GM23338 (cell line): ENCODE measurements around the gene ARHGAP32. TPM values are rescaled to one million over a fixed set of nuclear protein-coding genes. Genes with fewer than 3 reads are reported as not detected.

Source experiments
- ATAC-seq: fragments of 200-7000 bp; cut with Tn5 transposase; 3 replicates; pipeline ENCODE4 v1.9.1; 2020
- DNase-seq: peaks from one replicate; pipeline ENCODE4 v3.0.0-alpha.2; 2015; ENCODE audit warnings: low spot score
- H2AFZ ChIP-seq: fragments of 200-600 bp; sonication (generic); 2 replicates; pipeline ENCODE4 v1.8.0; 2016; ENCODE audit warnings: antibody characterized with exemption, mild to moderate bottlenecking, moderate library complexity
- H3F3A ChIP-seq: fragments of 200-600 bp; sonication (generic); replicated peaks from 2 replicates; pipeline ENCODE4 v1.8.0; 2017; ENCODE audit warnings: antibody characterized with exemption, mixed run types, low read depth
- H3K27ac ChIP-seq: fragments of 200-600 bp; sonication (generic); 2 replicates; pipeline ENCODE4 v1.6.1; 2016; ENCODE audit warnings: low read depth
- H3K27me3 ChIP-seq: fragments of 200-600 bp; sonication (generic); 2 replicates; pipeline ENCODE4 v1.8.0; 2016; ENCODE audit warnings: mild to moderate bottlenecking, mixed run types, moderate library complexity; ENCODE audit not compliant: insufficient read depth
- H3K36me3 ChIP-seq: fragments of 200-600 bp; sonication (generic); 2 replicates; pipeline ENCODE4 v1.8.0; 2016; ENCODE audit warnings: mild to moderate bottlenecking; ENCODE audit not compliant: insufficient read depth
- H3K4me1 ChIP-seq: fragments of 200-600 bp; sonication (generic); 2 replicates; pipeline ENCODE4 v1.8.0; 2016; ENCODE audit warnings: mild to moderate bottlenecking, moderate library complexity; ENCODE audit not compliant: insufficient read depth
- H3K4me2 ChIP-seq: fragments of 200-600 bp; sonication (generic); 2 replicates; pipeline ENCODE4 v1.7.1; 2017; ENCODE audit warnings: mixed run types
- H3K4me3 ChIP-seq: fragments of 200-600 bp; sonication (generic); 2 replicates; pipeline ENCODE4 v1.6.1; 2016; ENCODE audit warnings: mixed run types
- H3K79me2 ChIP-seq: fragments of 200-600 bp; sonication (generic); replicated peaks from 2 replicates; pipeline ENCODE4 v1.8.0; 2017; ENCODE audit warnings: mild to moderate bottlenecking; ENCODE audit not compliant: insufficient read depth
- H3K9me2 ChIP-seq: fragments of 200-600 bp; sonication (generic); 2 replicates; pipeline ENCODE4 v1.8.0; 2017; ENCODE audit not compliant: insufficient read depth
- H4K20me1 ChIP-seq: fragments of 200-600 bp; sonication (generic); replicated peaks from 2 replicates; pipeline ENCODE4 v1.8.0; 2017; ENCODE audit warnings: mild to moderate bottlenecking; ENCODE audit not compliant: insufficient read depth
- H3K27ac Mint-ChIP-seq: 2 replicates; pipeline ENCODE4 v1.8.0; 2020; ENCODE audit warnings: inconsistent platforms, mild to moderate bottlenecking, moderate library complexity, mixed read lengths
- H3K27me3 Mint-ChIP-seq: 3 replicates; pipeline ENCODE4 v1.8.0; 2022; ENCODE audit warnings: low read depth, mild to moderate bottlenecking, moderate library complexity, mixed read lengths, inconsistent platforms; ENCODE audit not compliant: insufficient read depth, poor library complexity
- H3K36me3 Mint-ChIP-seq: 3 replicates; pipeline ENCODE4 v1.8.0; 2021; ENCODE audit warnings: low read depth, mild to moderate bottlenecking, inconsistent platforms, moderate library complexity, mixed read lengths
- H3K4me1 Mint-ChIP-seq: 3 replicates; pipeline ENCODE4 v1.8.0; 2020; ENCODE audit warnings: mild to moderate bottlenecking, inconsistent platforms, mixed read lengths
- H3K4me3 Mint-ChIP-seq: 3 replicates; pipeline ENCODE4 v1.8.0; 2021; ENCODE audit warnings: moderate library complexity, mild to moderate bottlenecking, inconsistent platforms, mixed read lengths
- H3K9me3 Mint-ChIP-seq: 3 replicates; pipeline ENCODE4 v1.8.0; 2020; ENCODE audit warnings: moderate library complexity, mild to moderate bottlenecking, inconsistent platforms, mixed read lengths
- CREB1 ChIP-seq: fragments of 250-450 bp; sonication (Bioruptor Pico); IDR thresholded peaks from 2 replicates; pipeline ENCODE4 v1.5.0; 2020; ENCODE audit warnings: low read depth, mild to moderate bottlenecking, moderate library complexity
- EZH2phosphoT487 ChIP-seq: fragments of 200-600 bp; sonication (generic); IDR thresholded peaks from one replicate; pipeline ENCODE4 v1.8.1; 2018; ENCODE audit warnings: antibody characterized with exemption; ENCODE audit not compliant: unreplicated experiment
- JUNB ChIP-seq: IDR thresholded peaks from one replicate; pipeline ENCODE4 v1.6.1; 2016; ENCODE audit warnings: antibody characterized with exemption; ENCODE audit not compliant: unreplicated experiment
- POLR2AphosphoS5 ChIP-seq: IDR thresholded peaks from 2 replicates; pipeline ENCODE4 v1.6.1; 2016; ENCODE audit warnings: antibody characterized with exemption, low read depth
- ZNF114 ChIP-seq: fragments of 250-450 bp; sonication (Bioruptor Pico); IDR thresholded peaks from 2 replicates; pipeline ENCODE4 v1.5.0; 2020; ENCODE audit warnings: mild to moderate bottlenecking, moderate library complexity
- ZNF331 ChIP-seq: fragments of 250-450 bp; sonication (Bioruptor Pico); IDR thresholded peaks from 2 replicates; pipeline ENCODE4 v1.5.0; 2020; ENCODE audit warnings: low read depth, mild to moderate bottlenecking, moderate library complexity
- polyA plus RNA-seq: library from polyadenylated mRNA; unstranded; fragments of >200 nt; fragmentation: Nextera tagmentation; extraction: Ambion mirVana; gene quantifications from 2 replicates; pipeline ENCODE4 v1.2.1, GENCODE V29; 2016
- total RNA-seq: library from RNA; depleted of rRNA; stranded (reverse); fragments of >200 nt; shearing (Covaris generic); gene quantifications from 2 replicates; pipeline ENCODE4 v1.2.3, GENCODE V29; 2014
- TF ChIP-seq, protein P1 (sequence below): IDR thresholded peaks from 2 replicates; pipeline ENCODE4 v1.6.1; 2016; ENCODE audit warnings: antibody characterized with exemption
- TF ChIP-seq, protein P2 (sequence below): IDR thresholded peaks from one replicate; pipeline ENCODE4 v1.6.1; 2018; ENCODE audit warnings: antibody characterized with exemption; ENCODE audit not compliant: unreplicated experiment
- TF ChIP-seq, protein P3 (sequence below), 2 experiments: fragments of 200-600 bp in 1 of 2; sonication (generic) in 1 of 2; conservative IDR thresholded peaks; 2 replicates each; pipeline versions ENCODE4 v1.5.1 to v1.6.1; 2016 to 2017; ENCODE audit warnings: antibody characterized with exemption in 2 of 2, low read depth in 2 of 2, mild to moderate bottlenecking in 2 of 2, moderate library complexity in 1 of 2
- TF ChIP-seq, protein P4 (sequence below): fragments of 250-450 bp; sonication (Bioruptor Pico); IDR thresholded peaks from 2 replicates; pipeline ENCODE4 v1.5.0; 2020; ENCODE audit warnings: mild to moderate bottlenecking, moderate library complexity

Gene ARHGAP32
- total and polyA plus RNA-seq, 2 experiments from 2014 or later: 3.9 to 17.2 TPM

DNA sequence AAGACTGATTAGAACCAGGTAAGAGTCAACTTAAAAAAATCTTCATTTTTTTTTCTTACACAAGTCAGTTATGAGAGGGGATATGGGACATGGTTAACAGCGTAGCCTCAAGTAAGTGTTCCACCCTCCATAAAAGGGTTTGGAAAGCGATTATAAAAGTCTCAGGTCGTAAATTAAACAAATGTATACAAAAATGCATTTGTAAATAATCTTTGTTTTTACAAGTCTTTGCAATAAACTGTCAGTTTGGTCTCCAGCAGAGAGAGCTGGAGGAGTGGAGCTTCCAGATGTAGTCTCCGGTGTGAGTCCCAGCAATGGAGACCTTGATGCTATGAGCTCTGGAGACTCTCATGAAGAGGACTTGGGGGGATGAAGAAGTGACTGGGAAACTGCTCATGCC lies 149.6 kb downstream of the ARHGAP32 start:
- Histone ChIP-seq H3F3A (no peaks in the 10 kb centered on the region), H3K27ac (no peak overlapping the region), H3K4me3 (no peak overlapping the region), H3K9me2 (no peaks in the 10 kb centered on the region), H3K4me2 (no peak overlapping the region), H3K4me1 (no peaks in the 10 kb centered on the region), H3K36me3 (no peaks in the 10 kb centered on the region), H4K20me1 (no peaks in the 10 kb centered on the region), H3K27me3 (no peaks in the 10 kb centered on the region), H3K79me2 (no peaks in the 10 kb centered on the region), H2AFZ (no peak overlapping the region)
- H3K27me3 Mint-ChIP-seq: no peaks in the 10 kb centered on the region
- no peak for ATAC-seq
- H3K4me1 Mint-ChIP-seq: peaks cover 3% of the 10 kb centered on the region; the same call in 2 of the 3 replicates
- H3K9me3 Mint-ChIP-seq: peaks cover 9% of the 10 kb centered on the region
- DNase-seq: no peak
- peaks cover 15% of the 10 kb centered on the region for H3K36me3 Mint-ChIP-seq
- no peak for TF ChIP-seq ZNF114
- TF ChIP-seq EZH2phosphoT487: no peak
- TF ChIP-seq, protein P1, sequence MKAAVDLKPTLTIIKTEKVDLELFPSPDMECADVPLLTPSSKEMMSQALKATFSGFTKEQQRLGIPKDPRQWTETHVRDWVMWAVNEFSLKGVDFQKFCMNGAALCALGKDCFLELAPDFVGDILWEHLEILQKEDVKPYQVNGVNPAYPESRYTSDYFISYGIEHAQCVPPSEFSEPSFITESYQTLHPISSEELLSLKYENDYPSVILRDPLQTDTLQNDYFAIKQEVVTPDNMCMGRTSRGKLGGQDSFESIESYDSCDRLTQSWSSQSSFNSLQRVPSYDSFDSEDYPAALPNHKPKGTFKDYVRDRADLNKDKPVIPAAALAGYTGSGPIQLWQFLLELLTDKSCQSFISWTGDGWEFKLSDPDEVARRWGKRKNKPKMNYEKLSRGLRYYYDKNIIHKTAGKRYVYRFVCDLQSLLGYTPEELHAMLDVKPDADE: no peak
- no peak for TF ChIP-seq POLR2AphosphoS5
- no peak for TF ChIP-seq CREB1 (CRISPR knock-in tag)
- TF ChIP-seq ZNF331: no peak
- TF ChIP-seq, protein P2, sequence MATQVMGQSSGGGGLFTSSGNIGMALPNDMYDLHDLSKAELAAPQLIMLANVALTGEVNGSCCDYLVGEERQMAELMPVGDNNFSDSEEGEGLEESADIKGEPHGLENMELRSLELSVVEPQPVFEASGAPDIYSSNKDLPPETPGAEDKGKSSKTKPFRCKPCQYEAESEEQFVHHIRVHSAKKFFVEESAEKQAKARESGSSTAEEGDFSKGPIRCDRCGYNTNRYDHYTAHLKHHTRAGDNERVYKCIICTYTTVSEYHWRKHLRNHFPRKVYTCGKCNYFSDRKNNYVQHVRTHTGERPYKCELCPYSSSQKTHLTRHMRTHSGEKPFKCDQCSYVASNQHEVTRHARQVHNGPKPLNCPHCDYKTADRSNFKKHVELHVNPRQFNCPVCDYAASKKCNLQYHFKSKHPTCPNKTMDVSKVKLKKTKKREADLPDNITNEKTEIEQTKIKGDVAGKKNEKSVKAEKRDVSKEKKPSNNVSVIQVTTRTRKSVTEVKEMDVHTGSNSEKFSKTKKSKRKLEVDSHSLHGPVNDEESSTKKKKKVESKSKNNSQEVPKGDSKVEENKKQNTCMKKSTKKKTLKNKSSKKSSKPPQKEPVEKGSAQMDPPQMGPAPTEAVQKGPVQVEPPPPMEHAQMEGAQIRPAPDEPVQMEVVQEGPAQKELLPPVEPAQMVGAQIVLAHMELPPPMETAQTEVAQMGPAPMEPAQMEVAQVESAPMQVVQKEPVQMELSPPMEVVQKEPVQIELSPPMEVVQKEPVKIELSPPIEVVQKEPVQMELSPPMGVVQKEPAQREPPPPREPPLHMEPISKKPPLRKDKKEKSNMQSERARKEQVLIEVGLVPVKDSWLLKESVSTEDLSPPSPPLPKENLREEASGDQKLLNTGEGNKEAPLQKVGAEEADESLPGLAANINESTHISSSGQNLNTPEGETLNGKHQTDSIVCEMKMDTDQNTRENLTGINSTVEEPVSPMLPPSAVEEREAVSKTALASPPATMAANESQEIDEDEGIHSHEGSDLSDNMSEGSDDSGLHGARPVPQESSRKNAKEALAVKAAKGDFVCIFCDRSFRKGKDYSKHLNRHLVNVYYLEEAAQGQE: no peak
- TF ChIP-seq, protein P3, sequence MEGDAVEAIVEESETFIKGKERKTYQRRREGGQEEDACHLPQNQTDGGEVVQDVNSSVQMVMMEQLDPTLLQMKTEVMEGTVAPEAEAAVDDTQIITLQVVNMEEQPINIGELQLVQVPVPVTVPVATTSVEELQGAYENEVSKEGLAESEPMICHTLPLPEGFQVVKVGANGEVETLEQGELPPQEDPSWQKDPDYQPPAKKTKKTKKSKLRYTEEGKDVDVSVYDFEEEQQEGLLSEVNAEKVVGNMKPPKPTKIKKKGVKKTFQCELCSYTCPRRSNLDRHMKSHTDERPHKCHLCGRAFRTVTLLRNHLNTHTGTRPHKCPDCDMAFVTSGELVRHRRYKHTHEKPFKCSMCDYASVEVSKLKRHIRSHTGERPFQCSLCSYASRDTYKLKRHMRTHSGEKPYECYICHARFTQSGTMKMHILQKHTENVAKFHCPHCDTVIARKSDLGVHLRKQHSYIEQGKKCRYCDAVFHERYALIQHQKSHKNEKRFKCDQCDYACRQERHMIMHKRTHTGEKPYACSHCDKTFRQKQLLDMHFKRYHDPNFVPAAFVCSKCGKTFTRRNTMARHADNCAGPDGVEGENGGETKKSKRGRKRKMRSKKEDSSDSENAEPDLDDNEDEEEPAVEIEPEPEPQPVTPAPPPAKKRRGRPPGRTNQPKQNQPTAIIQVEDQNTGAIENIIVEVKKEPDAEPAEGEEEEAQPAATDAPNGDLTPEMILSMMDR (conservative IDR thresholded peaks at IDR 0.05; ENCODE audit: low read depth in 2 of 2): no peak
- TF ChIP-seq, protein P4, sequence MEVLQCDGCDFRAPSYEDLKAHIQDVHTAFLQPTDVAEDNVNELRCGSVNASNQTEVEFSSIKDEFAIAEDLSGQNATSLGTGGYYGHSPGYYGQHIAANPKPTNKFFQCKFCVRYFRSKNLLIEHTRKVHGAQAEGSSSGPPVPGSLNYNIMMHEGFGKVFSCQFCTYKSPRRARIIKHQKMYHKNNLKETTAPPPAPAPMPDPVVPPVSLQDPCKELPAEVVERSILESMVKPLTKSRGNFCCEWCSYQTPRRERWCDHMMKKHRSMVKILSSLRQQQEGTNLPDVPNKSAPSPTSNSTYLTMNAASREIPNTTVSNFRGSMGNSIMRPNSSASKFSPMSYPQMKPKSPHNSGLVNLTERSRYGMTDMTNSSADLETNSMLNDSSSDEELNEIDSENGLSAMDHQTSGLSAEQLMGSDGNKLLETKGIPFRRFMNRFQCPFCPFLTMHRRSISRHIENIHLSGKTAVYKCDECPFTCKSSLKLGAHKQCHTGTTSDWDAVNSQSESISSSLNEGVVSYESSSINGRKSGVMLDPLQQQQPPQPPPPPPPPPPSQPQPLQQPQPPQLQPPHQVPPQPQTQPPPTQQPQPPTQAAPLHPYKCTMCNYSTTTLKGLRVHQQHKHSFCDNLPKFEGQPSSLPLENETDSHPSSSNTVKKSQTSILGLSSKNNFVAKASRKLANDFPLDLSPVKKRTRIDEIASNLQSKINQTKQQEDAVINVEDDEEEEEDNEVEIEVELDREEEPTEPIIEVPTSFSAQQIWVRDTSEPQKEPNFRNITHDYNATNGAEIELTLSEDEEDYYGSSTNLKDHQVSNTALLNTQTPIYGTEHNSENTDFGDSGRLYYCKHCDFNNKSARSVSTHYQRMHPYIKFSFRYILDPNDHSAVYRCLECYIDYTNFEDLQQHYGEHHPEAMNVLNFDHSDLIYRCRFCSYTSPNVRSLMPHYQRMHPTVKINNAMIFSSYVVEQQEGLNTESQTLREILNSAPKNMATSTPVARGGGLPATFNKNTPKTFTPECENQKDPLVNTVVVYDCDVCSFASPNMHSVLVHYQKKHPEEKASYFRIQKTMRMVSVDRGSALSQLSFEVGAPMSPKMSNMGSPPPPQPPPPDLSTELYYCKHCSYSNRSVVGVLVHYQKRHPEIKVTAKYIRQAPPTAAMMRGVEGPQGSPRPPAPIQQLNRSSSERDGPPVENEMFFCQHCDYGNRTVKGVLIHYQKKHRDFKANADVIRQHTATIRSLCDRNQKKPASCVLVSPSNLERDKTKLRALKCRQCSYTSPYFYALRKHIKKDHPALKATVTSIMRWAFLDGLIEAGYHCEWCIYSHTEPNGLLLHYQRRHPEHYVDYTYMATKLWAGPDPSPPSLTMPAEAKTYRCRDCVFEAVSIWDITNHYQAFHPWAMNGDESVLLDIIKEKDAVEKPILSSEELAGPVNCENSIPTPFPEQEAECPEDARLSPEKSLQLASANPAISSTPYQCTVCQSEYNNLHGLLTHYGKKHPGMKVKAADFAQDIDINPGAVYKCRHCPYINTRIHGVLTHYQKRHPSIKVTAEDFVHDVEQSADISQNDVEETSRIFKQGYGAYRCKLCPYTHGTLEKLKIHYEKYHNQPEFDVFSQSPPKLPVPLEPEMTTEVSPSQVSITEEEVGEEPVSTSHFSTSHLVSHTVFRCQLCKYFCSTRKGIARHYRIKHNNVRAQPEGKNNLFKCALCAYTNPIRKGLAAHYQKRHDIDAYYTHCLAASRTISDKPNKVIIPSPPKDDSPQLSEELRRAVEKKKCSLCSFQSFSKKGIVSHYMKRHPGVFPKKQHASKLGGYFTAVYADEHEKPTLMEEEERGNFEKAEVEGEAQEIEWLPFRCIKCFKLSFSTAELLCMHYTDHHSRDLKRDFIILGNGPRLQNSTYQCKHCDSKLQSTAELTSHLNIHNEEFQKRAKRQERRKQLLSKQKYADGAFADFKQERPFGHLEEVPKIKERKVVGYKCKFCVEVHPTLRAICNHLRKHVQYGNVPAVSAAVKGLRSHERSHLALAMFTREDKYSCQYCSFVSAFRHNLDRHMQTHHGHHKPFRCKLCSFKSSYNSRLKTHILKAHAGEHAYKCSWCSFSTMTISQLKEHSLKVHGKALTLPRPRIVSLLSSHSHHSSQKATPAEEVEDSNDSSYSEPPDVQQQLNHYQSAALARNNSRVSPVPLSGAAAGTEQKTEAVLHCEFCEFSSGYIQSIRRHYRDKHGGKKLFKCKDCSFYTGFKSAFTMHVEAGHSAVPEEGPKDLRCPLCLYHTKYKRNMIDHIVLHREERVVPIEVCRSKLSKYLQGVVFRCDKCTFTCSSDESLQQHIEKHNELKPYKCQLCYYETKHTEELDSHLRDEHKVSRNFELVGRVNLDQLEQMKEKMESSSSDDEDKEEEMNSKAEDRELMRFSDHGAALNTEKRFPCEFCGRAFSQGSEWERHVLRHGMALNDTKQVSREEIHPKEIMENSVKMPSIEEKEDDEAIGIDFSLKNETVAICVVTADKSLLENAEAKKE: no peak
- no peak for TF ChIP-seq JUNB
- no peak overlapping the region for H3K4me3 Mint-ChIP-seq
- H3K27ac Mint-ChIP-seq: no peak overlapping the region
